ENCODE measurements around the gene FARP1.

GRCh38 chr13:98203646-98204326 lies 60.9 kb downstream of the FARP1 start:
- TF ChIP-seq, protein P1, sequence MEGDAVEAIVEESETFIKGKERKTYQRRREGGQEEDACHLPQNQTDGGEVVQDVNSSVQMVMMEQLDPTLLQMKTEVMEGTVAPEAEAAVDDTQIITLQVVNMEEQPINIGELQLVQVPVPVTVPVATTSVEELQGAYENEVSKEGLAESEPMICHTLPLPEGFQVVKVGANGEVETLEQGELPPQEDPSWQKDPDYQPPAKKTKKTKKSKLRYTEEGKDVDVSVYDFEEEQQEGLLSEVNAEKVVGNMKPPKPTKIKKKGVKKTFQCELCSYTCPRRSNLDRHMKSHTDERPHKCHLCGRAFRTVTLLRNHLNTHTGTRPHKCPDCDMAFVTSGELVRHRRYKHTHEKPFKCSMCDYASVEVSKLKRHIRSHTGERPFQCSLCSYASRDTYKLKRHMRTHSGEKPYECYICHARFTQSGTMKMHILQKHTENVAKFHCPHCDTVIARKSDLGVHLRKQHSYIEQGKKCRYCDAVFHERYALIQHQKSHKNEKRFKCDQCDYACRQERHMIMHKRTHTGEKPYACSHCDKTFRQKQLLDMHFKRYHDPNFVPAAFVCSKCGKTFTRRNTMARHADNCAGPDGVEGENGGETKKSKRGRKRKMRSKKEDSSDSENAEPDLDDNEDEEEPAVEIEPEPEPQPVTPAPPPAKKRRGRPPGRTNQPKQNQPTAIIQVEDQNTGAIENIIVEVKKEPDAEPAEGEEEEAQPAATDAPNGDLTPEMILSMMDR (IDR thresholded peaks at IDR 0.05) = no peak
- TF ChIP-seq POLR2A (IDR thresholded peaks at IDR 0.05) = no peak
